Nephron (organoid): Measurements from ENCODE around the gene LETMD1.
"Not testable (repeated sequence)": the region's sequence is repeated elsewhere in the genome, so short reads cannot be mapped to it uniquely, and the experiment has no call there.

Experiments used
- H3K27ac Mint-ChIP-seq, 3 experiments: 2 replicates each; pipeline ENCODE4 v1.8.0; 2020; ENCODE audit warnings: mixed read lengths in 3 of 3, mild to moderate bottlenecking in 2 of 3, moderate library complexity in 1 of 3
- H3K27me3 Mint-ChIP-seq: 2 replicates; pipeline ENCODE4 v1.8.0; 2021; ENCODE audit warnings: low read depth, mild to moderate bottlenecking, moderate library complexity, mixed read lengths
- H3K36me3 Mint-ChIP-seq: 2 replicates; pipeline ENCODE4 v1.8.0; 2020; ENCODE audit warnings: low read depth, mixed read lengths
- H3K4me1 Mint-ChIP-seq: 2 replicates; pipeline ENCODE4 v1.8.0; 2020; ENCODE audit warnings: mixed read lengths
- H3K4me3 Mint-ChIP-seq, 3 experiments: 2 replicates each; pipeline ENCODE4 v1.8.0; 2020; ENCODE audit warnings: mild to moderate bottlenecking in 3 of 3, mixed read lengths in 3 of 3, moderate library complexity in 2 of 3
- H3K9me3 Mint-ChIP-seq: 2 replicates; pipeline ENCODE4 v1.8.0; 2020; ENCODE audit warnings: mixed read lengths
- TF ChIP-seq, protein P1 (sequence below), 3 experiments: fragments of 200-600 bp; sonication (generic); IDR thresholded peaks; one replicate each; pipeline ENCODE4 v1.5.0; 2021; ENCODE audit warnings: antibody characterized with exemption in 3 of 3; ENCODE audit not compliant: unreplicated experiment in 3 of 3

The LETMD1 gene

DNA sequence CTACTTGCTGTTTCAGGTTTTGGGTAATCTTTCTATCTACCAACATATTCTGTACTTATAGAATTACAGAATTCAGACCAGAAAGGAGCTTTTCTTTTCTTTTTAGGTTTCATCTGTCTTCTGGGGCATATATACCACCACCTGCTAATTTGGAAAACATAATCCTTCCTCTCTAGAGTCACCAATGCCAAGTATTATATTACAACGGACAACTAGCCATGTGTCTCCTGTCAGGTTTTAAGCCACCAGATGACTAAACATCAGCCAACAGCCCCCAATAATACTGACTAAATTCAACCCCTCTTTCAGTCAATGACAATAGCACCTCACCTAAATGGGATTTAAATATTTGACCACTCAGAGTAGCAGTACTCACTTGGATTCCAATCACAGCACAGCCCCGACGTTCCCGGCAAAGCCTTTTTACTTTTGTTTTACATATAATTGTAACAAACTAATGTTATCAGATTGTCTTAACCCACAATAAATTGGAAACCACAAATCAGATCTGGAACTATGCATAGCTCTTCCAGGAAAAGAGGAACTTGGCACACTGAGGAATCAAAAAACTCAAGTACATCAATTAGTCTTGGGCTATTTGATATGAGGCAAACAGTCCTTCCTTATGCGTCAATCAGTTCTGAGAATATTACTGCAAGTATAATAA lies 35.4 kb upstream of the LETMD1 start:
- Mint-ChIP-seq H3K36me3 (peaks cover 13% of the 10 kb centered on the region), H3K9me3 (no peaks in the 10 kb centered on the region), H3K27me3 (no peaks in the 10 kb centered on the region), H3K4me1 (peaks cover 28% of the 10 kb centered on the region), H3K27ac (peak overlapping the region; percentile 48 to 61 (median 60)), H3K4me3 (no peak overlapping the region)
- TF ChIP-seq, protein P1, sequence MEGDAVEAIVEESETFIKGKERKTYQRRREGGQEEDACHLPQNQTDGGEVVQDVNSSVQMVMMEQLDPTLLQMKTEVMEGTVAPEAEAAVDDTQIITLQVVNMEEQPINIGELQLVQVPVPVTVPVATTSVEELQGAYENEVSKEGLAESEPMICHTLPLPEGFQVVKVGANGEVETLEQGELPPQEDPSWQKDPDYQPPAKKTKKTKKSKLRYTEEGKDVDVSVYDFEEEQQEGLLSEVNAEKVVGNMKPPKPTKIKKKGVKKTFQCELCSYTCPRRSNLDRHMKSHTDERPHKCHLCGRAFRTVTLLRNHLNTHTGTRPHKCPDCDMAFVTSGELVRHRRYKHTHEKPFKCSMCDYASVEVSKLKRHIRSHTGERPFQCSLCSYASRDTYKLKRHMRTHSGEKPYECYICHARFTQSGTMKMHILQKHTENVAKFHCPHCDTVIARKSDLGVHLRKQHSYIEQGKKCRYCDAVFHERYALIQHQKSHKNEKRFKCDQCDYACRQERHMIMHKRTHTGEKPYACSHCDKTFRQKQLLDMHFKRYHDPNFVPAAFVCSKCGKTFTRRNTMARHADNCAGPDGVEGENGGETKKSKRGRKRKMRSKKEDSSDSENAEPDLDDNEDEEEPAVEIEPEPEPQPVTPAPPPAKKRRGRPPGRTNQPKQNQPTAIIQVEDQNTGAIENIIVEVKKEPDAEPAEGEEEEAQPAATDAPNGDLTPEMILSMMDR (IDR thresholded peaks at IDR 0.05; ENCODE audit: unreplicated experiment in 3 of 3) = no peak

- Mint-ChIP-seq H3K4me1 (peaks cover 28% of the 10 kb centered on the region), H3K36me3 (peaks cover 7% of the 10 kb centered on the region), H3K27ac (peak overlapping the region in 1 of 3 experiments; percentile 48), H3K9me3 (no peaks in the 10 kb centered on the region), H3K4me3 (no peak overlapping the region), H3K27me3 (no peaks in the 10 kb centered on the region)
- TF ChIP-seq, protein P1 (IDR thresholded peaks at IDR 0.05; ENCODE audit: unreplicated experiment in 3 of 3) = no peak
Observed at GRCh38 chr12:51013441-51013840, 34.7 kb upstream of the LETMD1 start.

- not testable (repeated sequence) for H3K9me3 Mint-ChIP-seq, H3K27me3 Mint-ChIP-seq, H3K36me3 Mint-ChIP-seq, H3K27ac Mint-ChIP-seq, H3K4me3 Mint-ChIP-seq
- peaks cover 22% of the 10 kb centered on the region for H3K4me1 Mint-ChIP-seq
Observed at GRCh38 chr12:51014467-51014866, 33.7 kb upstream of the LETMD1 start.

DNA sequence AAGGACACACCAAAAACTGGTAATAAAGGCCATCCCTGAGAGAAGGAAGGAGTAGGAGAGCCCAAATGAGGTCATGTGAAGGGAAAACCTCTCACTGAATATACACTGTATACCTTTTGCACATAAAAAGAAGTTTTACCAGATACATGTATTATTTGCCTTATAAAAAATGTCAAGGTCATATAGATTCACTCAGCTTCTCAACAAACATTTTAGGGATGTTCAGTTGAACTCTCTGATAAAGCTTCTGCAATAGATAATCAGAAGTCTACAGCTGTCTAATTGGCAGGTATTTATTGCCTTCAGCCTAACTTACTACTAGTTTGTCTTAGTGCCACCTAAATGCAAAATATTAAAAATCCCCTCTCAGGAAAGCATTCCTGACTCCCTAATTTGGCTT lies 30.7 kb upstream of the LETMD1 start:
- Mint-ChIP-seq H3K4me3 (no peak overlapping the region), H3K36me3 (no peaks in the 10 kb centered on the region), H3K27ac (peak overlapping the region in 1 of 3 experiments; percentile 1), H3K27me3 (no peaks in the 10 kb centered on the region), H3K9me3 (no peaks in the 10 kb centered on the region), H3K4me1 (peaks cover 25% of the 10 kb centered on the region)
- TF ChIP-seq, protein P1 (IDR thresholded peaks at IDR 0.05; ENCODE audit: unreplicated experiment in 3 of 3) = no peak

- Mint-ChIP-seq H3K36me3 (no peaks in the 10 kb centered on the region), H3K4me3 (no peak overlapping the region), H3K27me3 (no peaks in the 10 kb centered on the region), H3K27ac (no peak overlapping the region), H3K4me1 (peaks cover 18% of the 10 kb centered on the region), H3K9me3 (no peaks in the 10 kb centered on the region)
- TF ChIP-seq, protein P1 (IDR thresholded peaks at IDR 0.05; ENCODE audit: unreplicated experiment in 3 of 3) = no peak
Observed at GRCh38 chr12:51018956-51019355, 29.2 kb upstream of the LETMD1 start.

DNA sequence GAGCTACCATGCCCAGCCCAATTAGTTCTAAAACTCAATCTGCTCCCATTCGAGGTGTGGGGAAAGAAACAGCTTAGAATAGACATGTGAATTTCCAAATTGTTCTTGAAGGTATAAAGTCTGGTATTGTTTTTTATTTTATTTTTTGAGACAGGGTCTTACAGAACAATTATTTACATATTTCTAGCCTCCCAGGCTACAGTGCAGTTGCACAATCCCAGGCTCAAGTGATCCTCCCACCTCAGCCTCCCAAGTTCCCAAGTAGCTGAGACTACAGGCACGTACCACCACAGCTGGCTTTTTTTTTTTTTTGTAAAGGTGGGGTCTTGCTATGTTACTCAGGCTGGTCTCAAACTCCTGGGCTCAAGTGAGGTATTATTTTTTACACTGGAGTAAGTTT lies 28.2 kb upstream of the LETMD1 start:
- H3K36me3 Mint-ChIP-seq = no peaks in the 10 kb centered on the region
- TF ChIP-seq, protein P1 (IDR thresholded peaks at IDR 0.05; ENCODE audit: unreplicated experiment in 3 of 3) = no peak
- peaks cover 28% of the 10 kb centered on the region for H3K4me1 Mint-ChIP-seq
- H3K4me3 Mint-ChIP-seq = no peak overlapping the region
- H3K27me3 Mint-ChIP-seq = no peaks in the 10 kb centered on the region
- H3K27ac Mint-ChIP-seq = no peak overlapping the region
- H3K9me3 Mint-ChIP-seq = no peaks in the 10 kb centered on the region
